SJCRH30 (cell line): Measurements from ENCODE around the gene OLFM2. TPM values are rescaled to one million over a fixed set of nuclear protein-coding genes. Genes with fewer than 3 reads are reported as not detected.
"Not testable (repeated sequence)": the region's sequence is repeated elsewhere in the genome, so short reads cannot be mapped to it uniquely, and the experiment has no call there.

ENCODE experiments used
- DNase-seq, 2 experiments: peaks; one replicate each; pipeline ENCODE4 v3.0.0-alpha.2; 2015 to 2020
- H3K27ac ChIP-seq: fragments of 250-450 bp; sonication (Bioruptor Pico); 2 replicates; pipeline ENCODE4 v1.5.1; 2020; ENCODE audit warnings: mild to moderate bottlenecking, moderate library complexity
- H3K27me3 ChIP-seq: fragments of 250-450 bp; sonication (Bioruptor Pico); 2 replicates; pipeline ENCODE4 v1.5.1; 2020; ENCODE audit warnings: mild to moderate bottlenecking, moderate library complexity
- H3K36me3 ChIP-seq: fragments of 250-450 bp; sonication (Bioruptor Pico); 2 replicates; pipeline ENCODE4 v1.5.1; 2020; ENCODE audit warnings: mild to moderate bottlenecking, moderate library complexity
- H3K4me1 ChIP-seq: fragments of 250-450 bp; sonication (Bioruptor Pico); 2 replicates; pipeline ENCODE4 v1.5.1; 2020; ENCODE audit warnings: mild to moderate bottlenecking, moderate library complexity
- H3K4me3 ChIP-seq: fragments of 250-450 bp; sonication (Bioruptor Pico); 2 replicates; pipeline ENCODE4 v1.5.1; 2020; ENCODE audit warnings: mild to moderate bottlenecking, moderate library complexity
- H3K9me3 ChIP-seq: fragments of 250-450 bp; sonication (Bioruptor Pico); replicated peaks from 2 replicates; pipeline ENCODE4 v1.5.1; 2020; ENCODE audit warnings: mild to moderate bottlenecking, moderate library complexity
- total RNA-seq: library from RNA; depleted of rRNA; stranded (reverse); fragments of >200 nt; shearing (Covaris generic); gene quantifications from 2 replicates; pipeline ENCODE4 v1.2.3, GENCODE V29; 2014

OLFM2 gene
- total RNA-seq, 1 experiment from 2014 or later, result 0.20 TPM

GRCh38 chr19:9931629-9932028, 4.7 kb downstream of the OLFM2 start:
- Histone ChIP-seq H3K27ac (no peak overlapping the region), H3K4me1 (no peaks in the 10 kb centered on the region), H3K36me3 (no peaks in the 10 kb centered on the region), H3K9me3 (no peaks in the 10 kb centered on the region), H3K27me3 (no peaks in the 10 kb centered on the region), H3K4me3 (no peak overlapping the region)
- DNase-seq, result no peak

GRCh38 chr19:9923440-9923839, 12.9 kb downstream of the OLFM2 start:
- Histone ChIP-seq H3K4me3 (no peak overlapping the region), H3K27me3 (no peaks in the 10 kb centered on the region), H3K27ac (no peak overlapping the region), H3K36me3 (no peaks in the 10 kb centered on the region), H3K4me1 (no peaks in the 10 kb centered on the region), H3K9me3 (no peaks in the 10 kb centered on the region)
- DNase-seq, result no peak

- H3K27ac ChIP-seq, H3K4me1 ChIP-seq, DNase-seq: not testable (repeated sequence)
These were observed 13.4 kb downstream of the OLFM2 start for GRCh38 chr19:9922782-9923379.

DNA sequence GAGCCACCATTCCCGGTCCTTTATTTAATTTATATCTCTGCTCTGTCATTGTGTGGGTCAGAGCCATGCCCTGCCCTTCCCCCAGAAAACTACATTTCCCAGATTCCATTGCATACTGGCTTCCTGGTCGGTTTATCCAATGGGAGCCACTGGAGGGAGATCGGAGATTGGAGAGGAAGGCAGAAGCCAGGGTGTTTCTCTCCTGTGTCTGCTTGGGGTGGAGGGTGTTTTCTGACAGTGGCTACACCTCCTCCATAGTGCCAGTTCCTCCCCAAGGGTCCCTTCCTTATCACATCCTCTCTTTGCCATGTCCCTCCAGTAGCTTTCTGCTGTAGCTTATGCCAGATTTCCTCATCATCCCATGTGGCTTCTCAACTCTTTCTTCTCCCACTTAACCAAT, 19.0 kb downstream of the OLFM2 start:
- H3K9me3 ChIP-seq, result no peaks in the 10 kb centered on the region
- H3K27ac ChIP-seq, result no peak overlapping the region
- H3K4me1 ChIP-seq, result no peaks in the 10 kb centered on the region
- no peak overlapping the region for H3K4me3 ChIP-seq
- no peaks in the 10 kb centered on the region for H3K36me3 ChIP-seq
- DNase-seq, result peak; percentile 18 to 47
- no peaks in the 10 kb centered on the region for H3K27me3 ChIP-seq

More at GRCh38 chr19:9922782-9923379, 13.4 kb downstream of the OLFM2 start:
- H3K27me3 ChIP-seq, H3K4me3 ChIP-seq, H3K36me3 ChIP-seq, H3K9me3 ChIP-seq: not testable (repeated sequence)

DNA sequence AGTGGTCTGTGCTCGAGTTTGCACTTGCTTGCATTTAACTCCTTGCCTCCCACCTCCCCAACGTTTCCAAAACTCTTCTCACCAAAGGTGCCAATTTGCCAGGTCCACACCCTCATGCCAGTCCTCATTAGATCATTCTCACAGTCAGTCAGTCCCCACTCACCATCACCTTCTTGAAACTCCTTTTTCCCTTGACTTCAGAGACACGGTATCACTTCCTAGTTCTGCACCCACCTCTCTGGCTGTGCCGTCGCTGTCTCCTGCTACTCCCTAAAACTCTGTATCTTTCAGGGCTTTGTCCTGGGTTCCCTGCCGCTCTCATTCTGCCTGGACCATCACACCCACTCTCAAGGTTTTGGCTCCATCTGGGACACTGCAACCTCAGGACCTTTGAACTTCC, 19.6 kb downstream of the OLFM2 start:
- no peaks in the 10 kb centered on the region for H3K9me3 ChIP-seq
- H3K27ac ChIP-seq, result no peak overlapping the region

GRCh38 chr19:9914315-9915207, 21.8 kb downstream of the OLFM2 start:
- no peak for DNase-seq
- H3K27me3 ChIP-seq, result no peaks in the 10 kb centered on the region

More for the DNA sequence above, 19.6 kb downstream of the OLFM2 start:
- H3K4me1 ChIP-seq, result no peaks in the 10 kb centered on the region
- no peak overlapping the region for H3K4me3 ChIP-seq
- H3K27me3 ChIP-seq, result no peaks in the 10 kb centered on the region
- DNase-seq, result no peak
- H3K36me3 ChIP-seq, result no peaks in the 10 kb centered on the region

GRCh38 chr19:9914001-9914314, 22.4 kb downstream of the OLFM2 start:
- H3K36me3 ChIP-seq, result no peaks in the 10 kb centered on the region
- no peak overlapping the region for H3K4me3 ChIP-seq
- DNase-seq, result no peak
- no peaks in the 10 kb centered on the region for H3K4me1 ChIP-seq
- H3K27me3 ChIP-seq, result no peaks in the 10 kb centered on the region
- no peak overlapping the region for H3K27ac ChIP-seq
- H3K9me3 ChIP-seq, result no peaks in the 10 kb centered on the region

More at GRCh38 chr19:9914315-9915207, 21.8 kb downstream of the OLFM2 start:
- no peak overlapping the region for H3K27ac ChIP-seq
- no peak overlapping the region for H3K4me3 ChIP-seq
- no peaks in the 10 kb centered on the region for H3K9me3 ChIP-seq
- no peaks in the 10 kb centered on the region for H3K36me3 ChIP-seq
- no peaks in the 10 kb centered on the region for H3K4me1 ChIP-seq

- no peaks in the 10 kb centered on the region for H3K36me3 ChIP-seq
- no peak for DNase-seq
- H3K27me3 ChIP-seq, result no peaks in the 10 kb centered on the region
- no peaks in the 10 kb centered on the region for H3K9me3 ChIP-seq
- H3K4me1 ChIP-seq, result no peaks in the 10 kb centered on the region
- H3K4me3 ChIP-seq, result no peak overlapping the region
- H3K27ac ChIP-seq, result no peak overlapping the region
These were observed 22.9 kb downstream of the OLFM2 start for GRCh38 chr19:9913237-9914000.

DNA sequence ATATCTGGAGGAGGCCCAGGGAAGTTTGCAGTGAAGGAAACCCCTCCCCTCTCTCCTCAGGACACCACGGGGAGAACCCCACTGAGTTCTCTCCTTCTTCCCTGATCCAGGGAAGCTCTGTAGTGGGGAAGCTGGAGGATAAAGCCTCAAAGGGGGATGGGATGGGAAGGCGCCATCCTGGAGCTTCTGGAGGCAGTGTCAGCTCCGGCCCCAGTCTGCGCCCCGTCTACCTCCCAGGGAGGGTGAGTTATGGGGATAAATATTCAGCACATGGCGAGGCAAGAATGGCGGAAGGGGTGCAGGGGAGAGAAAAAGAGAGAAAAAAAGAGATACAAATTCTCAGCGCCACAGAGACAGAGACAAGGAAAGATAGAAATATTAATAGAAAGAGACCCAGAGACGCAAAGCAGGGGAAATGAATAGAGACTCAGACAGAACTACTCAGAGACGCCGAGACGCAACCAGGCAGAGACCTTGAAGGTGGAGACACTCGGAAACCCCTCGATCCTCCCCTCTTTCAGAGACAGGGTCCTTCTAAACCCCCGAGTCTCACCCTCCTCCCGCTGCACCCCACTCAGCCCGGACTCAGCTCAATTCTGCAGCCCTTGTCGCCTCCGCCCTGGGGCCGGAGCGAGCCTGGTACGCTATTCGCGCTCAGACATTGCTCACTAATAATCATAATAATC, 23.6 kb downstream of the OLFM2 start:
- Histone ChIP-seq H3K4me1 (no peaks in the 10 kb centered on the region), H3K4me3 (no peak overlapping the region), H3K27ac (no peak overlapping the region), H3K36me3 (no peaks in the 10 kb centered on the region), H3K9me3 (no peaks in the 10 kb centered on the region), H3K27me3 (no peaks in the 10 kb centered on the region)
- DNase-seq, result no peak

DNA sequence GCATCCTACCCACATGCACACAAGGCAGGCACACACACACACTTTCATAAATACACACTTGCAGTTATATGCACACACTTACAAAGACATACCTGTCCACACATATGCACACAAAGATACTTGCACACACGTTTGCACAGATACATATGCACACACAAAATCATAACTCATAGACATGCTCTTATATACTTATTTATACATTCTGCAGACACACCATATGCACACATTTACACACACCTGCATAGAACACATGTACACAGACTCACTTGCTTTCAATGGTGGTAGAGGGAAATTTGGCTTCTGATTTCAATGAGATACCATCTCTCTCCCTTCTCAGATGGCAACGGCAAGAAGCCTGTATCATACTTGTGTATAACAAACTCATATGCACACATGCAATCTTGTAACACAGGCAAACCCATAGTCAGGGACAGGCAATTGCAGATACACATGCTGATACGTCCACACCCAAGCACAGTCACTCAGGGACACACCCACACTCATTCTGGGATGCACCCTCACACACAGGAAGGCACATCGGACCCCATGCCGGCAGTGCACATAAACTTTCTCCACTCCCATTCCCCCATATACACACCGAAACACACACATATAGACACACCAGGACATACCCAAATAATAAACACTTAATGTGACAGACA, 24.7 kb downstream of the OLFM2 start:
- no peak overlapping the region for H3K27ac ChIP-seq
- H3K4me3 ChIP-seq, result no peak overlapping the region
- H3K9me3 ChIP-seq, result no peaks in the 10 kb centered on the region
- H3K27me3 ChIP-seq, result no peaks in the 10 kb centered on the region
- no peaks in the 10 kb centered on the region for H3K36me3 ChIP-seq
- no peak for DNase-seq
- no peaks in the 10 kb centered on the region for H3K4me1 ChIP-seq

DNA sequence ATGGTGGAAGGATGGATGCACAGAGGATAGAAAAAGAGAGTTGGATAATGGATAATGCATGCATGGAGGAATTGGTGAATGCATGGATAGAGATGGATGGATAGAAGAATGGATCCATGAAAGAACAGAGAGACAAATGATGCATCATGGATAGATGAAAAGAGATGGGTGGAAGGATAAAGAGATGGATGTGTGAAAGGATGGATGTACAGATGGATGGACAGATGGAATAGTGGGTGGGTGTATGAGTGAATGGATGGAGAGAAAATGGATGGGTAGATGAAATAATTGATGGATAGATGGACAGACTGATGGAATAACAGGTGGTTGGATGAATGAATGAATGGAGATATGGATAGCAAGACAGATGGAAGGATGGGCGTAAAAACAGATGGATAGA, 25.7 kb downstream of the OLFM2 start:
- Histone ChIP-seq H3K9me3 (no peaks in the 10 kb centered on the region), H3K36me3 (no peaks in the 10 kb centered on the region), H3K4me3 (no peak overlapping the region), H3K4me1 (no peaks in the 10 kb centered on the region), H3K27ac (no peak overlapping the region), H3K27me3 (no peaks in the 10 kb centered on the region)
- DNase-seq, result no peak

DNA sequence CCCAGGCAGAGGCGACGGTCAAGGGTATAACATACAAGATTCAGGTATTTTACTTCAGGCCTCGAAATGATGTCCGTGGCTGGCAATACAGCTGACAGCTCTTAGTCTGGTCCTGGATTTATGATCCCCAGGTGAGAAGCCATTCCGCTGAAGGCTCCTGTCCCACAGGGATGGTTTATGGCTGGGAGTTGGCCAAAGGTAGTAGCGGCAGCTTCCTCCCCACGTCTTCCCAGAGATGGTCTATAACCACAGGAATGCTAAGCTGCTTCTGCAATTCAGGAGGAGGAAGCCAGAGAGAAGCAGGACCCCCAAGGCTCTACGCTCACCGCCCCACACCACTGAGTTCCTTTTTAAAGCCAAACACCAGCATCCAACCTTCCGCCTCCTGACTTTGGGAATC, 27.1 kb downstream of the OLFM2 start:
- DNase-seq, result no peak
- Histone ChIP-seq H3K27me3 (no peaks in the 10 kb centered on the region), H3K9me3 (no peaks in the 10 kb centered on the region), H3K4me3 (no peak overlapping the region), H3K4me1 (no peaks in the 10 kb centered on the region), H3K27ac (no peak overlapping the region), H3K36me3 (no peaks in the 10 kb centered on the region)

DNA sequence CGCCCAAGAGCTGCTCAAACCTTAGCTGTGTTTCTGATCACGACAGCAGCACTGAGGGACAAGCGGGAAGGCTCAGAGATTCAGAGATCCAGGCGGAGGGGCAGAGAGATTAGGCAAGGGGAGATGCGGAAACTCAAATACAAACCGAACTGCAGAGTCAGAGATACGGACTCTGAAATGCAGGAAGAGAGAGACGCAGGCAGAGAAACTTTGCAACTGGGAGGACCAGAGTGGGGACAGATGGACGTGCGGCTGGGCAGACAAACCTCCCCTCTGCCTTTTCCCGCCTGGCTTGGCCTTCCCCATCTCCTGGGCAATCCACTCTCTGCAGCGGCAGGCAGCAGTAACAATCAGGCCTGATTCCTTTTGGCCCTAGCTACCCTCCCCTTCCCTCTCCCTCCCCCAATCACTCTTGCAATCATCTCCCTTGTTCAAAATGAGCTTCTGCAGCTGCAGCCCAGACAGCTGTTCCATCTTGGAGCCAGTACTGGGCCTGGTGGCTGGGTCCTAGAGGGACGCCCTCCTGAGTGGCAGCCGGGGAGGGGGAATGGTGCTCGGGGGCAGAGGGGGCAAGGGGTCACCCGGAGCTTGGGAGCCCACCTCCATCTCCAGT, 29.7 kb downstream of the OLFM2 start:
- Histone ChIP-seq H3K27me3 (no peaks in the 10 kb centered on the region), H3K36me3 (no peaks in the 10 kb centered on the region), H3K4me3 (no peak overlapping the region), H3K27ac (no peak overlapping the region), H3K9me3 (no peaks in the 10 kb centered on the region), H3K4me1 (no peaks in the 10 kb centered on the region)
- no peak for DNase-seq

- no peak for DNase-seq
- H3K4me3 ChIP-seq, result no peak overlapping the region
- no peaks in the 10 kb centered on the region for H3K36me3 ChIP-seq
- no peaks in the 10 kb centered on the region for H3K27me3 ChIP-seq
- H3K27ac ChIP-seq, result no peak overlapping the region
- H3K9me3 ChIP-seq, result no peaks in the 10 kb centered on the region
- no peaks in the 10 kb centered on the region for H3K4me1 ChIP-seq
These were observed 33.0 kb downstream of the OLFM2 start for GRCh38 chr19:9903336-9903735.
